ENCODE results near the gene COX4I2. TPM values are rescaled to one million over a fixed set of nuclear protein-coding genes. Genes with fewer than 3 reads are reported as not detected.

COX4I2 gene
- total and polyA plus RNA-seq, 4 donors, result 14.4 to 51.8 (median 19.9) TPM

GRCh38 chr20:31670371-31671228 is 32.9 kb downstream of the COX4I2 start:
- H3K4me3 ChIP-seq, result no peak overlapping the region
- no peaks in the 10 kb centered on the region for H3K27me3 ChIP-seq (ENCODE audit: control insufficient read depth in 3 of 3, insufficient read depth in 3 of 3, low read length in 2 of 3)
- H3K27ac ChIP-seq (ENCODE audit: low read depth in 1 of 2, low read length in 1 of 2), result peak overlapping the region; percentile 90
- WGBS, 2 donors, result 42 to 62% methylated on average over 10 of the region's 10 CpGs
- H3K4me1 ChIP-seq (ENCODE audit: control insufficient read depth in 5 of 5, insufficient read depth in 5 of 5, low read length in 5 of 5), result peaks cover 14 to 56% (median 26%) of the 10 kb centered on the region in 5 donors
- H3K9me3 ChIP-seq (ENCODE audit: control insufficient read depth in 4 of 4, insufficient read depth in 3 of 4, low read length in 3 of 4), result no peaks in the 10 kb centered on the region
- H3K36me3 ChIP-seq (ENCODE audit: control insufficient read depth in 4 of 4, insufficient read depth in 4 of 4, low read length in 4 of 4), result peaks cover 0 to 10% (median 5%) of the 10 kb centered on the region in 4 donors
- ATAC-seq (ENCODE audit: insufficient read depth, low FRiP score) (no peak), DNase-seq (peak; percentile 59 to 81 (median 78))
- no peak for TF ChIP-seq CTCF (IDR thresholded peaks at IDR 0.05; ENCODE audit: control extremely low read depth, extremely low read depth)
- no peak overlapping the region for H3K9ac ChIP-seq (ENCODE audit: insufficient read depth in 1 of 2, low read length in 2 of 2)

GRCh38 chr20:31671324-31671723 is 33.6 kb downstream of the COX4I2 start:
- H3K27ac ChIP-seq (ENCODE audit: low read depth in 1 of 2, low read length in 1 of 2), result peak overlapping the region; percentile 90
- no peak for TF ChIP-seq CTCF (IDR thresholded peaks at IDR 0.05; ENCODE audit: control extremely low read depth, extremely low read depth)
- no peak overlapping the region for H3K4me3 ChIP-seq
- ATAC-seq (ENCODE audit: insufficient read depth, low FRiP score) (no peak), DNase-seq (no peak)
- H3K36me3 ChIP-seq (ENCODE audit: control insufficient read depth in 4 of 4, insufficient read depth in 4 of 4, low read length in 4 of 4), result peaks cover 0 to 6% (median under 1%) of the 10 kb centered on the region in 4 donors
- H3K27me3 ChIP-seq (ENCODE audit: control insufficient read depth in 3 of 3, insufficient read depth in 3 of 3, low read length in 2 of 3), result no peaks in the 10 kb centered on the region
- 98 to 100% methylated on average over 2 of the region's 2 CpGs for WGBS, 2 donors
- H3K9ac ChIP-seq (ENCODE audit: insufficient read depth in 1 of 2, low read length in 2 of 2), result no peak overlapping the region
- H3K9me3 ChIP-seq (ENCODE audit: control insufficient read depth in 4 of 4, insufficient read depth in 3 of 4, low read length in 3 of 4), result no peaks in the 10 kb centered on the region
- peaks cover 14 to 61% (median 30%) of the 10 kb centered on the region in 5 donors for H3K4me1 ChIP-seq (ENCODE audit: control insufficient read depth in 5 of 5, insufficient read depth in 5 of 5, low read length in 5 of 5)

- no peak for TF ChIP-seq CTCF (IDR thresholded peaks at IDR 0.05; ENCODE audit: control extremely low read depth, extremely low read depth)
- H3K27ac ChIP-seq (ENCODE audit: low read depth in 1 of 2, low read length in 1 of 2), result no peak overlapping the region
These were observed 35.7 kb downstream of the COX4I2 start for GRCh38 chr20:31673435-31673834.

More at GRCh38 chr20:31673435-31673834, 35.7 kb downstream of the COX4I2 start:
- Histone ChIP-seq H3K9me3 (ENCODE audit: control insufficient read depth in 4 of 4, insufficient read depth in 3 of 4, low read length in 3 of 4) (no peaks in the 10 kb centered on the region), H3K36me3 (ENCODE audit: control insufficient read depth in 4 of 4, insufficient read depth in 4 of 4, low read length in 4 of 4) (peaks cover 0 to 7% (median 2%) of the 10 kb centered on the region in 4 donors), H3K27me3 (ENCODE audit: control insufficient read depth in 3 of 3, insufficient read depth in 3 of 3, low read length in 2 of 3) (no peaks in the 10 kb centered on the region), H3K4me1 (ENCODE audit: control insufficient read depth in 5 of 5, insufficient read depth in 5 of 5, low read length in 5 of 5) (peaks cover 14 to 67% (median 30%) of the 10 kb centered on the region in 5 donors), H3K4me3 (no peak overlapping the region), H3K9ac (ENCODE audit: insufficient read depth in 1 of 2, low read length in 2 of 2) (no peak overlapping the region)
- no peak for ATAC-seq (ENCODE audit: insufficient read depth, low FRiP score)
- no peak for DNase-seq
